Activated CD4-positive, alpha-beta memory T cell treated with anti-CD3 and anti-CD28 coated beads for 36 hours (primary cell): ENCODE results near the gene PARD6B. TPM values are rescaled to one million over a fixed set of nuclear protein-coding genes. Genes with fewer than 3 reads are reported as not detected.
"Not testable (repeated sequence)": the region's sequence is repeated elsewhere in the genome, so short reads cannot be mapped to it uniquely, and the experiment has no call there.

Experiments used
- CTCF ChIA-PET: fragments of 350-600 bp; sonication (Branson Sonifier 250); formaldehyde crosslinking; loops from one replicate; lab custom pipeline; 2021; ENCODE audit warnings: antibody characterized with exemption, inconsistent platforms; lab: Charles Lee
- POLR2A ChIA-PET: fragments of 350-600 bp; sonication (Branson Sonifier 250); formaldehyde crosslinking; loops from one replicate; lab custom pipeline; 2021; ENCODE audit warnings: antibody characterized with exemption; lab: Charles Lee
- DNase-seq: peaks from one replicate; pipeline ENCODE4 v3.0.0-alpha.2; 2020
- H3K27ac Mint-ChIP-seq: one replicate; pipeline ENCODE4 v1.8.0; 2021; ENCODE audit warnings: mixed read lengths
- H3K27me3 Mint-ChIP-seq: one replicate; pipeline ENCODE4 v1.8.0; 2021; ENCODE audit warnings: mixed read lengths
- H3K36me3 Mint-ChIP-seq: one replicate; pipeline ENCODE4 v1.8.0; 2021; ENCODE audit warnings: mixed read lengths
- H3K4me1 Mint-ChIP-seq: one replicate; pipeline ENCODE4 v1.8.0; 2021; ENCODE audit warnings: low read depth, mixed read lengths
- H3K4me3 Mint-ChIP-seq: one replicate; pipeline ENCODE4 v1.8.0; 2021; ENCODE audit warnings: mild to moderate bottlenecking, mixed read lengths
- H3K9me3 Mint-ChIP-seq: one replicate; pipeline ENCODE4 v1.8.0; 2021; ENCODE audit warnings: mixed read lengths
- intact Hi-C: fragments of 100-400 bp; cut with micrococcal nuclease; formaldehyde crosslinking; loops from one replicate; pipeline ENCODE4 v1.15.1; 2023
- total RNA-seq, 2 experiments: library from RNA; stranded (reverse); gene quantifications; one replicate each; pipeline ENCODE4 v1.2.3, GENCODE V29; 2021

PARD6B gene
- total RNA-seq, 2 experiments from 2014 or later, result 6.3 to 8.2 TPM

- intact Hi-C loops, result no loop called here
- CTCF ChIA-PET, result interaction anchor here (0.8 to 3.0 kb wide), 2 partner anchors 57 kb away, joined by 3 to 18 read pairs; no protein-coding TSS in a partner anchor
Observed at GRCh38 chr20:50692552-50692933, 38.8 kb upstream of the PARD6B start.

GRCh38 chr20:50693001-50693400 is 38.4 kb upstream of the PARD6B start:
- no peak overlapping the region for H3K27ac Mint-ChIP-seq
- ChIA-PET POLR2A (no interaction called here), CTCF (interaction anchor here (0.8 to 3.0 kb wide), 2 partner anchors 57 kb away, joined by 3 to 18 read pairs; no protein-coding TSS in a partner anchor)
- H3K36me3 Mint-ChIP-seq, result no peaks in the 10 kb centered on the region
- peaks cover 9% of the 10 kb centered on the region for H3K4me1 Mint-ChIP-seq
- no peak for DNase-seq
- peaks cover 36% of the 10 kb centered on the region for H3K27me3 Mint-ChIP-seq
- H3K4me3 Mint-ChIP-seq, result no peak overlapping the region
- intact Hi-C loops, result no loop called here
- H3K9me3 Mint-ChIP-seq, result no peaks in the 10 kb centered on the region

More at GRCh38 chr20:50692552-50692933, 38.8 kb upstream of the PARD6B start:
- Mint-ChIP-seq H3K4me3 (no peak overlapping the region), H3K9me3 (no peaks in the 10 kb centered on the region), H3K36me3 (no peaks in the 10 kb centered on the region), H3K27ac (no peak overlapping the region), H3K27me3 (peaks cover 35% of the 10 kb centered on the region), H3K4me1 (peaks cover 9% of the 10 kb centered on the region)
- no peak for DNase-seq
- POLR2A ChIA-PET, result no interaction called here

- POLR2A ChIA-PET, result no interaction called here
- CTCF ChIA-PET, result interaction anchor here (1.4 kb wide), 1 partner anchor 63 kb away, joined by 3 read pairs; no protein-coding TSS in a partner anchor
- H3K4me1 Mint-ChIP-seq, result peaks cover 9% of the 10 kb centered on the region
- H3K4me3 Mint-ChIP-seq, result no peak overlapping the region
- intact Hi-C loops, result no loop called here
- no peaks in the 10 kb centered on the region for H3K36me3 Mint-ChIP-seq
- no peak overlapping the region for H3K27ac Mint-ChIP-seq
- H3K27me3 Mint-ChIP-seq, result peaks cover 34% of the 10 kb centered on the region
- H3K9me3 Mint-ChIP-seq, result no peaks in the 10 kb centered on the region
- no peak for DNase-seq
Observed at GRCh38 chr20:50694379-50695134, 36.8 kb upstream of the PARD6B start.

DNA sequence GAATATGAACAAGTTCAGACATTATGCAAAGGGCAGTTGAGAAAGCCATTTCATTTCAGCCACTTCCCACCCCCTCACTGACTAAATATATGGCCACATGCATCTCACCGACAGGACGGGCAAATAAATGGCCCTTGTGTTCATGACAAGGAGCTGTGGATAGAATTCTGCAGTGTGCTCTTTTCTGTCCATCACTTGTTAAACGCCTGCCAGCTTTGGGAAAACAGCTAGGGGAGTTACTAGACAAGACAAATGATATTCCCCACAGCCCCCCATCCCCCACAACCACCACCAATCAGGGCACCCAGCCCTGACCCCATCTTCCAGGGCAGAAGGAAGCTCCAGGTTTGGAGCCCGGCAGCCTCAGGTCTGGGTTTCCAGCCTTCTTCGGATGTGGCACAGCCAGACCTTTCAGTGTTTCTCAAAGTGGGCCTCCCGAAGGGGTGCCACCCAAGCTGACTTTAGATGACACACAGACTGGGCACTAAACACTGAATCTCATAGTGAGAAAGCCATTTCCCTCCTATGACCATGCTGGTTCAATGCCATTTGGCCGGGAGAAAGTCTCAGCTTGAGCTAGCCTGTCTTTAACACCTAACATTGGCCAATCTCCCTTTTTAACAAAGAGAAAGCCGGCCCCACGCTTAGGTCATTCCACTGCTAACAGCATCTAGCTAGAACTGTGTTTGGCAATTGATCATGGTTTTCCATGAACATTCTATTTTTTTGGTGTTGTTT is 36.1 kb upstream of the PARD6B start:
- POLR2A ChIA-PET, result no interaction called here
- no peak overlapping the region for H3K4me3 Mint-ChIP-seq
- no peak for DNase-seq
- intact Hi-C loops, result no loop called here
- no peaks in the 10 kb centered on the region for H3K36me3 Mint-ChIP-seq
- H3K4me1 Mint-ChIP-seq, result peaks cover 9% of the 10 kb centered on the region
- CTCF ChIA-PET, result interaction anchor here (1.1 to 1.4 kb wide), 2 partner anchors 54 to 63 kb away, joined by 3 to 4 read pairs; no protein-coding TSS in a partner anchor
- H3K27me3 Mint-ChIP-seq, result peaks cover 28% of the 10 kb centered on the region
- H3K9me3 Mint-ChIP-seq, result no peaks in the 10 kb centered on the region
- H3K27ac Mint-ChIP-seq, result no peak overlapping the region

- H3K27ac Mint-ChIP-seq, H3K4me1 Mint-ChIP-seq, H3K27me3 Mint-ChIP-seq, H3K4me3 Mint-ChIP-seq, H3K36me3 Mint-ChIP-seq, H3K9me3 Mint-ChIP-seq, DNase-seq, POLR2A ChIA-PET, CTCF ChIA-PET, intact Hi-C loops: not testable (repeated sequence)
Observed at GRCh38 chr20:50698255-50698654, 33.1 kb upstream of the PARD6B start.

DNA sequence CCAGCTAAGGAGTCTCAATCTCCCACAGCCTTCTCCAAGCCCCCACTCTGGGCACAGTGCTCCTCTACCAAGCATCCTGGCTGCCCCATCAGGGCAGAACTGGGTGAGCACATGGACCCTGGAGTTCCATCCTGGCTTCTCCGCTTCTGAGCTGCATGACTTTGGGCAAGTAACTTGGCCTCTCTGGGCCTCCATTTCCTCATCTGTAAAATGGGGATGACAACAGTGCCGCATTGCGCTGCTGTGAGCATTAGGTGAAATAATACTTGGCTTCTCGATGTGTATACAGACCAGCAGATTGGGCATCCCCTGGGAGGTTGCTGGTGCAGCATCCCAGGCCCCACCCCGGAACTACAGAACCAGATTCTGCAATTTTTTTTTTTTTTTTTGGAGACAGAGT is 31.7 kb upstream of the PARD6B start:
- Mint-ChIP-seq H3K4me3 (no peak overlapping the region), H3K4me1 (no peaks in the 10 kb centered on the region), H3K27ac (no peak overlapping the region), H3K36me3 (no peaks in the 10 kb centered on the region), H3K27me3 (peaks cover 3% of the 10 kb centered on the region), H3K9me3 (no peaks in the 10 kb centered on the region)
- DNase-seq, result no peak
- ChIA-PET POLR2A (interaction anchor here (0.7 kb wide), 1 partner anchor 124 kb away, joined by 3 read pairs; no protein-coding TSS in a partner anchor), CTCF (no interaction called here)
- intact Hi-C loops, result no loop called here

DNA sequence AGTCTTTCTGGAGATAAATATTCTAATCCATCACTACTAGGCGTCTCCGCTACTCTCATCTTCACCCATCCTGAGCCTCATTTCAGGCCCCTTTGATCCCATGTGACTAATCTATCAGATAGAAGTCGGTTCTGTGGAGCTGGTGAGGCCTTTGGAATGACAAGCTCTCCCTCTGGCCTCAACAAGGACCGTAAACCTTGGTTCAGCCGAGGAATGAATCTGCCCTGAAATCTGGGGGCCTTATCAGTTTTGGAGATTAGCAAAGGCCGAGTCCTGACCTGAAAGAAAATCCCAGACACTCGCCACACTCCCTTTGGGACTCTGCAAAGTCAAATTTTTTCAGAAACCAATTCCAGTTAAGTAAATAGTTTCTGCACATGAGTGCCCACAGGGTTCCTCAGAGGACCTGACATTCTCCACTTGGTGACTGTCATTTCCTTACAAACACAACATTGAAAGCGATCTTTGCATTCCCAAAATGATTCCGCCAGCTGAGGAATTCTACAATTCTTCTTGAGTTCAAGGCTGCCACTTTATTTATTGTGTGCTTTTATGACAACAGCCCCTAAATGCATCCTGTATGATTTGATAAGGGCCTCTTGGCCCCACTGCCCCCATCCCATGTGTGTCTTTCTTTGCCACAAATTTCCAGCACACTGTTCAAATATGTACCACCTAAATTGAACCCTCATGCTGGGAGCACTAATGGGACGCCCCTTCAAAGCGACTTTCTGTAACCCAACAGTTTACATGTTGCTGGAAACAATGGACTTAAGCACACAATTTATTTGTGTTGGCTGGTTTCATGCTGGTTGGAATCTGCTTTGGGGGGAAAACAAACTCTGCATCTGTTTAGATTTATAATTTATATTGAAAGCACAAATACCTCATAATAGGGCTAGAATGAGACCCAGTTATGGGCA is 30.1 kb upstream of the PARD6B start:
- Mint-ChIP-seq H3K36me3 (no peaks in the 10 kb centered on the region), H3K4me3 (no peak overlapping the region), H3K9me3 (no peaks in the 10 kb centered on the region), H3K27me3 (peaks cover 5% of the 10 kb centered on the region), H3K27ac (no peak overlapping the region), H3K4me1 (no peaks in the 10 kb centered on the region)
- intact Hi-C loops, result no loop called here
- DNase-seq, result no peak
- CTCF ChIA-PET, result interaction anchor here (0.6 kb wide), 1 partner anchor 12 kb away, joined by 3 read pairs; no protein-coding TSS in a partner anchor
- POLR2A ChIA-PET, result no interaction called here

DNA sequence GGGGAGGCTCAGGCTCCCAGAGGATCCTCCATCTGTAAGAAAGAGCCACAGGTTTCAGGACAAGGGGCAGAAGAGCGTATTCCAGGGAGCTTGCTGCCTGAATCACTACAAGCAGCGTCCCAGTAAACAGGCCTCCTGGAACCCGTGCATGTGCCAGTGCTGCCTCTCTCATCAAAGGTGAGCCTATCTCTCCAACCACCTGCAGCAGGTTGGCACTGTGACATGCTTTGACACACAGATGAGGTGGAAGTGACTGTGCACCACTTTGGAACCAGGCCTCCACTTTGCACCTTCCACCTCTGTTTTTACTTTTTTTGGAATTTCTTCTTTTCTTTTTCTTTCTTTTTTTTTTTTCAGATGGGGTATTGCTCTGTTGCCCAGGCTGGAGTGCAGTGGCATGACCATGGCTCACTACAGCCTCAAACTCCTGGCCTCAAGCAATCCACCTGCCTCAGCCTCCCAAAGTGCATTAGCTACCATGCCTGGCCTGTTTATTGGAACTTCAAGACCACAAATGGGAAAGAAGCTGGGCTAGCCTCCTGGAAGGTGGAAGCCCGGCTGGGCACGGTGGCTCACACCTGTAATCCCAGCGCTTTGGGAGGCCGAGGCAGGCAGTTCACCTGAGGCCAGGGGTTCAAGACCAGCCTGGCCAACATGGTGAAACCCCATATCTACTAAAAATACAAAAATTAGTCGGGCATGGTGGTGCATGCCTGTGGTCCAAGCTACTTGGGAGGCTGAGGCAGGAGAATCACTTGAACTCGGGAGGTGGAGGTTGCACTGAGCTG is 27.5 kb upstream of the PARD6B start:
- DNase-seq, H3K4me1 Mint-ChIP-seq, H3K27ac Mint-ChIP-seq, POLR2A ChIA-PET, H3K27me3 Mint-ChIP-seq, intact Hi-C loops, H3K4me3 Mint-ChIP-seq, H3K36me3 Mint-ChIP-seq, H3K9me3 Mint-ChIP-seq: not testable (repeated sequence)
- CTCF ChIA-PET, result interaction anchor here (1.2 to 1.4 kb wide), 2 partner anchors 45 to 46 kb away, joined by 3 read pairs; no protein-coding TSS in a partner anchor

GRCh38 chr20:50704514-50704913 is 26.9 kb upstream of the PARD6B start:
- no peaks in the 10 kb centered on the region for H3K36me3 Mint-ChIP-seq
- H3K4me1 Mint-ChIP-seq, result no peaks in the 10 kb centered on the region
- intact Hi-C loops, result no loop called here
- DNase-seq, result no peak
- H3K27ac Mint-ChIP-seq, result no peak overlapping the region
- CTCF ChIA-PET, result interaction anchor here (1.4 kb wide), 1 partner anchor 45 kb away, joined by 3 read pairs; no protein-coding TSS in a partner anchor
- POLR2A ChIA-PET, result no interaction called here
- no peaks in the 10 kb centered on the region for H3K9me3 Mint-ChIP-seq
- H3K27me3 Mint-ChIP-seq, result peaks cover 2% of the 10 kb centered on the region
- no peak overlapping the region for H3K4me3 Mint-ChIP-seq

- Mint-ChIP-seq H3K4me1 (no peaks in the 10 kb centered on the region), H3K36me3 (no peaks in the 10 kb centered on the region), H3K9me3 (no peaks in the 10 kb centered on the region), H3K27ac (no peak overlapping the region), H3K27me3 (peaks cover 2% of the 10 kb centered on the region), H3K4me3 (no peak overlapping the region)
- no peak for DNase-seq
- ChIA-PET CTCF (interaction anchor here (1.4 kb wide), 1 partner anchor 44 kb away, joined by 3 read pairs; no protein-coding TSS in a partner anchor), POLR2A (no interaction called here)
- intact Hi-C loops, result no loop called here
Observed at GRCh38 chr20:50704971-50705370, 26.4 kb upstream of the PARD6B start.
